ENCODE measurements around the gene APP.
A peak's percentile ranks its signal among the peaks of the same experiment; 100 is the strongest.

APP gene

DNA sequence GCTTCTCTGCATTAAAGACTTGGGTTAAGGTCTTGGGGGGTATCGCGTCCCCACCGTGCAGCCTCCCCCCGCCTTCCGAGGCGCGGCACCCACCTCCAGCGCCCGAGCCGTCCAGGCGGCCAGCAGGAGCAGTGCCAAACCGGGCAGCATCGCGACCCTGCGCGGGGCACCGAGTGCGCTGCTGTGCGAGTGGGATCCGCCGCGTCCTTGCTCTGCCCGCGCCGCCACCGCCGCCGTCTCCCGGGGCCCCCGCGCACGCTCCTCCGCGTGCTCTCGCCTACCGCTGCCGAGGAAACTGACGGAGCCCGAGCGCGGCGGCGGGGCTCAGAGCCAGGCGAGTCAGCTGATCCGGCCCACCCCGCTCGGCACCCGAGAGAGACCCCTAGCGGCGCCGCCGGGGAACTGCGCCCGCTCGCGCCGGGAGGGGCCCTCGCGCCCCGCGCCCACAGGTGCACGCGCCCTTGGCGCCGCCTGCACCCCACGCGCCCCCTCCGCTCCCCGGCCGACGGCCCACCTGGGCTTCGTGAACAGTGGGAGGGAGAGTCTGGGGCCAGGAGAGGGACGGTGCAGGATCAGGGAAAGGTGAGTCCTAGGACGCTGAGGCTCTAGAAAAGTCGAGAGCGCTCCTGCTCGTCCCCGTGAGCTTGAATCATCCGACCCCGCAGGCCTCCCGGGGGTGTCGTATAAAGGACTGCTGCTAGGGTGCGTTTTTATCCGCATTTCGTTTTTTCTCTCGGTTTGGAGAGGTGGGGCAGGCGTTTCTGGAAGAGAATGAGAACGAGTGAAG, at the start of gene APP:
Gene APP (minus strand): TSS at position 300 of the 787 bp plus-strand sequence. CDS start 150 bp downstream, at position 150.
- DNase-seq: peak; percentile 71

DNA sequence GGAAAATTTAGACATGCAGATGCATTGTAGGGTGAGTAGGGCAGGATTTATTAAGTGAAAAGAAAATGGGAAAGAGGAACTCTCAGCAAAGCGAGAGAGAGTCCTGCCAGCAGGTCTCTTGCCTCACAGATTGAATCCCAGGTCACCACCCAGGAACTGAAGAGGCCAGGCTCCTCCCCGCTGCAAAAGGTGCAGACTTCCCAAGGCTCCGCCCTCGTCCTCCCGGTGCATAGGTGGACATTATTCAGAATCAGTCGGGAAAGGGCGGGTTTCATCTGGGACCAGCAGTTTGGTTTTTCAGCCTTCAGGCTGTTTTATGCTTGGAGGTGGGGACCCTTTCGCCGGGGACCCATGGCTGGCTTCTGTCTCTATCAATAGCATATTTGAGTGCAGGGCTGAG, 41.6 kb upstream of the APP start:
- no peak for DNase-seq

DNA sequence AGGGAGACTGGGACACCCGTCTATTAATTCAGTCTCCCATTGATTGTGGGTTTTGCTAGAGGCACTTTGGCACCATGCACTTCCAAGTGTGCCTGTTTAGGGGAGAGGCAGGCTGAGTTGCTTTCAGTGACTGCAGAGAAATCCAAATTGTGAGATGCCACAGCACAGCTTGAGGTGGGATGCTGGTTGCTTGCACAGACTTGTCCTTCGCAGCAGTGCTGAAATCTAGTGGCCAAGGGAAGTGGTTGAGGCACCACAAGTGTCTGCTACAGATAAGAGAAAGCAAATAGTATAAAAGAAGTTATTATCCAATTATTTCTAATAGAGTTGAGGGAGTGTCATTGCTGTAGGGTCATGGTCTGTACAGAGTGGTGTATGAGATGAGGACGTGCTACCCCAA, 40.0 kb upstream of the APP start:
- no peak for DNase-seq

DNA sequence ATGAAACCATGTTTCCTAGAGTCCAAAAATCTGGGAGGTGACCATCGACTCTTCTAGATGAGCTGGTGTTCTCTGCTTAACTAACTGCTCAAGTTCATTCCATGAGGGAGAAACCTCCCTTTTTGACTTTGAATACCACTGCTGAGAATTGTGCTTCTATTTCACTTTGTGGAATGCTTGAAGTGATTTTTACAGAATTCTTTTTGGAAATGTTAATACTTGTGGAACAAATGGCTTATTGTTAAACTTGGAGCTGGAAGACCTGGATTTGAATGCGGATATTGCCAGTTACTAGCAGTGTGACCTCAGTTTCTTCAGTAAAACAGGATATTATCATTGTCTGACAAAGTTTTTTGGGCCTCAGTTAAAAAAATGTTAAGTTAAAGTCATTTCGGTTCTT, 36.5 kb upstream of the APP start:
- no peak for DNase-seq

DNA sequence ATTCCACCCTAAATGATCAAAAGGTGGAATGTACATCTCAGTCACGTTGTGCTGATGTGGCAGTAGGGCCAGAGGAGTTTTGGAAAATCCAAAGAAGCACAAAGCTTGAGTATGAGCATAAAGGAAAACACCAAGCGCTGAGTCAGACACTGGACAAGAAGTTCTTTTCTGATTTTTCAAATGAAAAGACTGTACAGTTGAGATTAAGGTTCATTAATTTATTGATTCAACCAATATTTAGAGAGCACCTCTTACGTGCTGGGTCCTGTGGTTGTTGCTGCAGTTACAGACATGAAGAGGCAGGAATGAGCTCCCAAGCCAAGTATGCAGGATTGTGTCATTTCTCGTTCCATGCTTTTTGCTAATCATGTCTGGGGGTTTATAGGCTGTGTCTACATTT, 28.9 kb upstream of the APP start:
- DNase-seq: no peak

DNA sequence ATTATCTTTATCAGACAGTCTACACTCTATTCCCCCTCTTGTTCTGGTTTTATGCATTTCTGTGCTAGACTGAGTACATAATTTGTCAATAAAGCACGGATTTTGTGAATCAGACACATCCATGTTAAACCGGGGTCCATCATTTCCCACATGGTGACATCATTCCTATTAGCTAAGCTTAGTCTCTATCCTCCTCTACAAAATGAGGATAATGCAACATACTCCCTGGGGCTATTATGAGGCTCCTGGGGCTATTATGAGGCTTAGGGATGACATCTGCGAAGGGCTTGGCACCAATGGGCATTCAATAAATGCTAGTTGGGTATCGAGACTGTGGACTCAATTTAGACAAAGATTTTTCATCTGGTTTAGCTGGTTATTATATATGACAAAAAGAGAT, 25.1 kb upstream of the APP start:
- no peak for DNase-seq

DNA sequence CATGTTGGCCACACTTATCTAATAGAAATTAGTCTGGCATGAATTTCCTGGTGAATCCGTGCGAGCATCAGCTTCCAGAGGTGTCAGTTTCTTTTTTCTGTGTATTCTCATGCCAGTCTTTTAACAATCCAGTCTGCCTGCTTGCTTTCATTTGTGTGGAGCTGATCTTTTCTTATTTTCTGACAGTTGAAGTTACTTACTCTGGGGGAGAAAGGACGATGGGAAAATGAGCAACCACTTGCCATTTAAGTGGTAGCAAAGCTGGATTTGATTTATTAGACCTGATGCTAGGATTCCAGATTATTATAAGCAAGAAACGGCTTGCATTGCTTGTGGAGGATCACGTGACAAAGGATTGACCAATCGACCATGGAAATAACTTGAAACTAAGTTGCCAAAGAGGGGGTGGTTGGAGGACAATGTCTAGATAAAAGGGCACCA, 24.3 kb upstream of the APP start:
- no peak for DNase-seq

DNA sequence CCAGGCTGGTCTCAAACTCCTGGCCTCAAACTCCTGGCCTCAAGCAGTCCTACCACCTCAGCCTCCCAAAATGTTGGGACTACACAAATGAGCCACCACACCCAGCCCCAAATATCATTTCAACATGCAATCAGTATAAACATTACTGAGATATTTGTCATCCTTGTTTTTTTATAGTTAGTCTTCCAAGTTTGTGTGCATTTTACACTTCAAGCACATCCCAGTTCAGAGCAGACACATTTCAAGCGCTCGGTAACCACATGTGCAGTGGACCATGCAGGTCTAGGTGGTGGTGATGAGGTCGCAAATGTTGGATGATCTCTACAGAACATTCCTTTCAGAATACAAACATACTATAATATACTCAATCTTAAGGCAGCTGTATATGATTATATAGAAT, 23.8 kb upstream of the APP start:
- DNase-seq: no peak

DNA sequence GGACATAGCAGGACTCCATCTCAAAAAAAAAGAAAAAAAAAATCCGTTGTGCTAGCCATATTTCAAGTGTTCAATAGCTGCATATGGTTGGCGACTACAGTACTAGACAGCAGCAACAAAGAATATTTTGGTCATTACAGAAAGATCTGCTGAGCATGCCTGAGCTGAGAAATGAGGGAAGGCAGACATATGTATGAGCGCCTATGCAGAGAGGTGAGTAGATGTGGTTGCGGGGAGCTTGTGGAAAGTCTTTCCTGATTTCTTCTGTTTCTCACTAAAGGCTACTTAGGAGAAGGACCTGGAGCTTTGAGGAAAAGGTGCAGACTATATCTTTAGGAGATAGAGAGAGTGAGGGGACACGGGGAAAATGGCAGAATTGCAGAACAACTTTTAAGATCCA, 21.0 kb upstream of the APP start:
- DNase-seq: no peak

DNA sequence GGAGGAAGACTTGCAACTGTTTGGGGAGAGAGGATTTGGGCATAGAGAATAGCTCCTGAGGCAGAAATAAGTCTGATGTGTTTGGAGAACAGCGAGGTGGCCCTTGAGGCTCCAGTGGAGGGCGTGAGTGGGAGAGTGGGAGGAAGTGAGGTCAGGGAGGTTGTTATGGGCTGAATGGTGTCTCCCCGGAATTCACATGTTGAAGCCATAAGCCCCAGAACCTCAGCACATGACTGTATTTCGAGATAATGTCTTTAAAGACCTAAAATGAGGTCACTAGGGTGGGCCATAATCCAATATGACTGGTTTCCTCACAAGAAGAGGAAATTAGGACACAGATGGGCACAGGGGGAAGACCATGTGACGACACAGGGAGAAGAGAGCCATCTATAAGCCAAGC, 17.9 kb upstream of the APP start:
- DNase-seq: no peak

DNA sequence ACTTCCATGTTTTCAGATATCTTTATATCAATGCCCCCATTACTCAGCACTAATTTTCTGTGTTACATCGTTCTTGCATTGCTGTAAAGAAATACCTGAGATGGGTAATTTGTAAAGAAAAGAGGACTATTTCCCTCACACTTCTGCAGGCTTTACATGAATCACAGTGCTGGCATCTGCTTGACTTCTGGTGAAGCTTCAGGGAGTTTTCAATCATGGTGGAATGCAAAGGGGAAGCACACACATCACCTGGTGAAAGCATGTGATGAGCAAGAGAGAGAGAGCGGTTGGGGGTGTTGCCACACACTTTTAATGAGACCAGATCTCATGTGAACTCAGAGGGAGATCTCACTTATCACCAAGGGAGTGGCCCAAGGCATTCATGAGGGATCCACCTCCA, 14.9 kb upstream of the APP start:
- no peak for DNase-seq

DNA sequence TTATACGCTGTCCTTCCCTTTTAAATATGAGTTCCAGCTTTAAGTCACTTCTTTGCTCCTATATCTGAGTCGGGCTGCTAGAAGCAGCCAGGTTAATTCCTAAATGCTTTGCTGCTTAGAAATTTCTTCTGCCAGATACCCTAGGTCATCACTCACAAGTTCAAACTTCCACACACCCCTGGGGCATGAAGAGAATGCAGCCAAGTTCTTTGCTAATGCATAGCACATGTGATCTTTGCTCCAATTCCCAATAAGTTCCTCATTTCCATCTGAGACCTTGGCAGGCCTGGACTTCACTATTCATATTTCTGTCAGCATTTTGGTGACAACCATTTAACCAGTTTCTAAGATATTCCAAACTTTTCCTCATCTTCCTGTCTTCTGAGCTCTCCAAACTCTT, 14.5 kb upstream of the APP start:
- DNase-seq: no peak

DNA sequence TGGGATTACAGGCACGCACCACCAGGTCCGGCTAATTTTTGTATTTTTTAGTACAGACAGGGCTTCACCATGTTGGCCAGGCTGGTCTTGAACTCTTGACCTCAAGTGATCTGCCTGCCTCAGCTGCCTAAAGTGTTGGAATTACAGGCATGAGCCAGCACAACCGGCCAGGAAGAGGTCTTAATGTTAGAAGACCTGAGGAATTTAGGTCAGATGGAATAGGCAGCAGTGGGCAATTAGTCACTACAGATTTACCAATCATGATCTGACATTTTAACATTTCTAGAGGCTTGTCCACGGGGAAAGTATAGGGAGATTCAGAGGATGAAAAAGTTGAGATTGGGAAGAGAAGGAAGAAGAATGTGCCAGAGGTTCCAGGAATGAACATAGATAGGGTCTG, 8.9 kb upstream of the APP start:
- DNase-seq: no peak

DNA sequence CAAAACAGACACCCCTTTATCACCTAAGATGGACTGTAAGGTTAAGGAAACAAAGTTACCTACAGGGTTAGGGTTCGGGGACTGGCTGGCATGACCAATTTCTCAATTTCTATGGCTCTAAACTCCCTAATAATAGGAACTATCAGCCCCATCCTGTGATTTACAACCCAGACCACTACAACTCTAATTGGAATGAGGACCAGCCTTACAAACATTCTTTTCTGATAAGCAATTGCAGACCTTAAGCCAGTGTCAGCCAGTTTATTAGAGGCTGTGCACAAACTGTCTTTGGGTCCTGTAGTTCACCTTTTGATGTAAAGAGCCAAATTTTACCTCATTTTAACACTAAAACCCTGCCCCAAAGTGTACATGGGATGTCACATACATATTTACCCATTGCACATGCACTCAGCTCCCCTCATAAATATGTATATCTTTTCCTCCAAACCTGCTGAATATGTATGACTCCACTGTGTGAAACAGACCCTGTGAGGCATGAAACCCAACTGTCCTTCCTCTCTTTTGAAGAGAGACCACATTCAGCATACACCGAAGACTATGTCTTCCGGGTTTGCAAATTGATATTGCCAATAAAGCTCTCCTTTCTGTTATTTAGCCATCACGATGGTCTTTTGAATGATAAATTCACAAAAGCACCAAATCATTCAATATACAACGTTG, 7.3 kb upstream of the APP start:
- no peak for DNase-seq

DNA sequence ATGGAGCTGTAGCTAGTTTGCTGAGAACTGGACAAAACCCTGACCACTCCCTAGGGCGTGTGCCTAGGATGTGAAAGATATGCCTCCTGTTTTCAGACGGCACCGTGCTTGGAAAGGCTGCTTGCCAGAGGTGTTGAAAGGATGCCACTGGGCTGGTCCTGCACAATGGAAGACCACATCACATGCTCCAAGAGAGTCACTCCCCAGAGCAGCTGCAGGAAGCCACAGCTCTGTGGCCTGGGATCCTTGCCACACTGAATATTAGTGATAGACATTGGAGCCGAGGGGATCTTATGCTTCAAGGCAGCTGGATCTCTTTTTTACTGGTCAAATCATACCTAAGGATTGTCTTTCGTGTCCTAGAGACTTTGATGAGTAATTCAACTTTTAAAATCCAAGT, 6.6 kb upstream of the APP start:
- DNase-seq: peak; percentile 3

DNA sequence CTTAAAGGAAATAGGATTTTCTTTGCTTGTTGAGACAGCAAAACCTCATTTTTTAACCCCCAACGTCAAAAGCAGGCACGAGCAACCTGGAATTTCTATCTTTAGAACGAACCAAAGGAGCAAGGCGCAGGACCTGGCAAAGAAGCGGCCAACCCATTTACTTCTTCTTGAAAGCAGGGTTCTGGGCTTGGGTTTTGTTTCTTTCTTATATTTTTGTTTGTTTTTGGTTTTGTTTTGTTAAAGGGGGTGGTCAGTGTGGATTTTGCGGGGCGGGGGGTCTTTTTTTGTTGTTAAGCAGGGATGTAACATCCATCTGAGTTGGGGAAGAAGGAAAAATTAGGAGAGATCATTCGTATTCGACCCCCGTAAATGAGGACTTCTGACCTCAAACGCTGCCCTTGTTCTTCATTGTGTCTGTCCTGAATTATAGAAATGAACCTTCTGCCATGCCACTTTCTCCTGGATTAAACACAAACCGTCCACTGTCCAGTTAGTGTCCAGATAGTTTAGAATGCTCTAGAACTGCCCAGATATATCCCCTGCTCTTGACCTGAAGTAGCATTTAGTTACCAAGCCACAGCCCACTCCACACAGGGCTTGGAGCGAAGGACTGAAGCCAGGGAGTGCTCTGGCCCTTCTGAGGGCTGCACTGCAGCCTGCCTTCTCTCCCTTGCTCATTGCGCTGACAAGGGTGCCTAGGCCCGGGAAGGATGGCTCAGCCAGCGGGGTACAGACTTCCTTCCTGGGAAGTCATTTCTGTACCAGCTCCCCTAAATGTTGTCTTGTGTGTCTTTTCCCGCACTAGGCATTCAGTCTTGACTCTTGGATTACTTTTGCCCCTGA, 909 bp upstream of the APP start:
- no peak for DNase-seq

DNA sequence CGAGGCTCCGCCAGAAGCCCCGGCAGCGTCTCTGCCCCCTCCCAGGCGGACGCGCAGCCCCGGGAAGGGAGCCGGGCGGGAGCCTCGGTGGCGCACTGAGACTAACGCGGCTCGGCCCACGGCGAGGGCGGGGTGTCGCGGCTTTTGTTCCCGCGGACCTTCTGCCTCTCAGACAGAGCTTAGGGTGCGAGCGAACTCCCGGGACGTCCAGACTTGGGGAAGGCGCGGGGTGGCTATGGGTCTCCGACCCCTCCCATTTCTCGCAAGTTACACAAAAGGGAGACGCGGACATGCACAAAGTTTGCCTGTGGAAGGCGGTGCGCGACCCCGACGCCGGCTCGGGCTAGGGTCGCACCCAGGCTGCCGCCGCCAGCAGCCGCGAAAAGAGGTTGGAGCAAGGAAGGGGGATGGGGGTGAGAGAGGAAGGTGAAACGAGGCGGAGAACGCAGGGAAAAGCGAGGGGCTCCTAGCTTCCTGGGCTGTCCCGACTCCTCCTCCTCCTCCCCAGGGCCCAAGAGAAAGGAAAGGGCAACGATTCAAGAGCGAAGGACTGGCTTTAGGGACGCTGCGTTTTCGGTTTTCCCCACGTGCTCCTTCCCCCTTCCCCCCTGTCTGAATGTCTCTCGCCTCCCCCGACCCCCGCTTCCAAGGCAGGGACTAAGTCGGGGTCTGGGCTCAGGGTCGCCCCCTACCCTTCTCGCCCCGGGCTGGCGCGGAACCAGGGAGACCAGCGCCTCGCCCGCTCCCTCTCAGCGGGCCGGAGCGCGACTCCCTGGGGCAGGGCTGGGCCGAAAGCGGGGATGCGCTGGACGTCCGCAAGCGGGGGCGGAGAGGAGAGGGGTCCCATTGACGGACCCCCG, 729 bp downstream of the APP start:
- peak; percentile 67 for DNase-seq

DNA sequence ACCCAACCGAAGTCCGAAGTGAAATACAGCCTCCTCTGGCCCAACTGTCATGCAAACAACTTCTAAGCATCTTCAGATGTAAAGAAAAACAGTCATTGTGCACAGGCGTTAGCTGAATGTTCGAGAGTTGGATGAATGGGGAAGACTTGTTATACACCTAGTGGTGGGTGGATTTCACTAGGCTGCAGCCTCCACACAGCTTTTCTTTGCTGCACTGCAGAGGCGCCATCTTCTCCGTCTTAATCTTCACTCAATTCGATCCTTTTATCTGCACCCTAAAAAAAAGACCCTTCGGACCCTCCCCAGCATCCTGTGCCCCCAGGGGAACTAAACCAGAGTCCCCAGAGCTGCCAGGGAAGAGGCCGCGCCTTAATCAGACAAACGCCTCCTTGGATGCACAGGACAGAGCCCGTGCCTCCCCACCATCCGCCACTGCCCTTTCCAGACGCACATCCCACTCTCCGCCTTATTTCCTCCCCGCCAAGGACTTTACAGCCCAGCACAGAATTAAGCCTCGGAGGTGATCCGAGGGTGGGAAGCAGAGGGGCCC, 1.4 kb downstream of the APP start:
- DNase-seq: peak; percentile 42

DNA sequence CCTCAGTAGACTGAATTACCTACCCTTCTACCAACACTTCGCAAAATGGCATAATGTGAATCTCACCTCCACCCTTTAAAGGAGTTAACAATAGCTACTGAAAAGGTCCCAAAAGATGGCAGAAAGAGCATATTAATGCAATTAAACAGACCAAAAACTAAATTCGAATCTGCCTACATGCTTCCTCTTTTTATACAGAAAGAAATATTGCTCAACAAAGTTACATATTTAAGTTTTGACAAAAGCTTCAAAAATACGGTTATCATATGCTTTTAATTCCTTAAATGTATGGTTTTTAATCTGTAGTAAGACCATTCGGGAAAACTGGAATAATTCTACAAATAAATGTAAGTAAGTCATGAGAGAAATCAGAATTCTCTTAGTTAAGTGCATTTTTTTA, 2.2 kb downstream of the APP start:
- DNase-seq: no peak

DNA sequence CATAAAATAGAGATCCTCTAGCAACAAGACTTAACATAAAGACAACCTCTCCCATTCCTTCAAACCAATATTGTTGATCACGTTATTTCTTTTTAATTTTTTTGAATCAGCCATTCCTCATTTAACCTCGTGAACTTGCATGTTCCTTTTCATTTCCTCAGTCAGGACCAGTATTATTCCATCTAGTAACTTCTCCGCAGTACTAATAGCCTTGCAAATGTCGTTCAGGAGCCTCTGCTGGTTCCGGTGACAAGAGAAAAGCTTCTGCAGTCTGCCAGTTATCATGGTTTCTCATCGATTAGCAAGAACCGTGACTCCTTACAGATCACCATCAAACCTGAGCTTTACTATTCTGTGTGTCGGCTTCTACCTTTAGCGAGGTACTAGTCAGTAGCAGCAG, 3.0 kb downstream of the APP start:
- no peak for DNase-seq

DNA sequence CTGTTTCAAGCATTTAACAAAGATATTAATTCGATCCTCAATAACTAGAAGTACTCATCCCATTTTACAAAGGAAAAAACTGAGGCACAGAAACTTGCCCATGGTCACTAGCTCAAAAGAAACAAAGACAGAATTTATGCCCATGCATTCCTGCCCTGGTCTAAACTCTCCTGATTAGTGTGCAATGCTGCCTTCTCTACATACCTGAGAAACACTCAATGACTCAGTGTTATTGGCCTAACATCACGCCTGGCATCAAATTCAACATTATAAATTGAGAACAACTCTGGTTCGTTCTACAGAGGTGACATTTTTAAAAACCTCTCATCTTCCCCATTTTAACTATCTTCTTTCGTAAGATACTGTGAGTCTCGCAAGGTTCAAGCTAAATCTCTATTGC, 5.2 kb downstream of the APP start:
- DNase-seq: no peak

DNA sequence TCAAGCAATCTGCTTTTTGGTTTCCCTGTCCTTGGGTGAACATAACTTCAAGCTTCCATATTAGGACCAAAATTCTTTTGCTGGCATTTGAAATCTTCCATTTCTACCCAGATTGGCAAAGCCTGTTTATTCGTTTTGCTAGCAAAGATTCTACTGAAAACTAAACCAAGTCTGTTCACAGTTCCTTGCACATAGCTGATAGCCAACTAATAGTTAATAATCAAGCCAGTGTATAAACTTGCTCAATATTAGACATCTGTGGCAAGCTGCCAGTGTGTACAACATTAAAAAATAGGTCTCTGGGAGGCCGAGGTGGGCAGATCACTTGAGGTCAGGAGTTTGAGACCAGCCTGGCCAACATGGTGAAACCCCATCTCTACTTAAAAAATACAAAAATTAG, 6.3 kb downstream of the APP start:
- DNase-seq: no peak

DNA sequence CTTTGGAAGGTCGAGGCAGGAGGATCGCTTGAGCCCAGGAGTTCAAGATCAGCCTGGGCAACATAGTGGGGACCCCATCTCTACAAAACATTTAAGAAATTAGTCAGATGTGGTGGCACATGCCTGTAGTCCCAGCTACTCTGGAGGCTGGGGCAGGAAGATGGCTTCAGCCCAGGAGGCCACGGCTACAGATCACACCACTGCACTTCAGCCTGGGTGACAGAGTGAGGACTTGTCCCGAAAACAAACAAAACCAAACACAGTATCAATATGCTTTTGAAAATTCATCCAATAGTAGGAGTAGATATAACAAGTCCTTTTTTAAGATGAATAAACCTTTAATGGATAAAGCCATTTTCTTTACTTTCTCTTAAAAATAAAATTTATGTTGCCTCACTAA, 8.5 kb downstream of the APP start:
- no peak for DNase-seq

Measured in NCI-H1092 (cell line).